Measurements from ENCODE around the gene CEP76.
"Not testable (repeated sequence)": the region's sequence is repeated elsewhere in the genome, so short reads cannot be mapped to it uniquely, and the experiment has no call there.

CEP76 gene

GRCh38 chr18:12640881-12641200 lies 61.7 kb downstream of the CEP76 start:
- no peak for DNase-seq

DNA sequence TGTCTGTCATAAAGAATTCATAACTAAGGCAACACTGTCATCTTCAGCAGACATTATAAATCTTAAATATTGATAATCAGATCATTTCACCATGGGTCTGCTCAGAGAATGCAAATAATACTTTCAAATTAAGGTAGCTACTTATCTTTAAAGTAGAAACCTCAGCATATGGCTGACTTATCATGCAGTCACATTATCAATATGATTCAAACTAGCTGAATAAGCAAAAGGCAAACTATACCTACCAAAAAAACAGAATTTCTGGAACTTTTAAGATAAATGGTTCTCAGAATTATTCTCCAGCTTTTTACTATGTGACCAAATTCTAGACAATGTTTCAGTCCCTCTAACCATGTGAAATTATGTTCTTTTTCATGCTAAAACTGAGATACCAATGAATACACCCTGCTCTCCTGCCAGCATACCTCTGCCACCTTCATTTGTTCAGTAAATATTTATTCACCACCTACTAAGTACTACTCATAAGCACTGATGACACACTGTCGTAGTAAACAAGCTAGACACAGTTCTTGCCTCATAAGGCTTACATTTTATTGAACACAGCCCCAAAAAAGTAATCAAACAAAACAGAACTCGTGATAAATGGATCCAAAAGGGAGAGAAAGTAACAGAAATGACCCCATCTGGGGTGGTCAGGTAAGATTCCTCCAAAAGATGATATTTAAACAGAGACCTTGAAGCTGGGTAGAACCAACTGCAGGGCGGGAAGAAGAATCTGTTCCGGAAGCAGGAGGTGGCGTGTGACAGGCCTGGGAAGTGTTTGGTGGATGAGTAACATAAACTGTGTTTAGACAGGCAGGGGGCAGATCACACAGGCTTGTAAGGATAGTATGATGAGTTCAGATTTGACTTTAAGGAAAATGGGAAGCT lies 62.3 kb downstream of the CEP76 start:
- DNase-seq = no peak

GRCh38 chr18:12638644-12639124 lies 63.8 kb downstream of the CEP76 start:
- no peak for DNase-seq

DNA sequence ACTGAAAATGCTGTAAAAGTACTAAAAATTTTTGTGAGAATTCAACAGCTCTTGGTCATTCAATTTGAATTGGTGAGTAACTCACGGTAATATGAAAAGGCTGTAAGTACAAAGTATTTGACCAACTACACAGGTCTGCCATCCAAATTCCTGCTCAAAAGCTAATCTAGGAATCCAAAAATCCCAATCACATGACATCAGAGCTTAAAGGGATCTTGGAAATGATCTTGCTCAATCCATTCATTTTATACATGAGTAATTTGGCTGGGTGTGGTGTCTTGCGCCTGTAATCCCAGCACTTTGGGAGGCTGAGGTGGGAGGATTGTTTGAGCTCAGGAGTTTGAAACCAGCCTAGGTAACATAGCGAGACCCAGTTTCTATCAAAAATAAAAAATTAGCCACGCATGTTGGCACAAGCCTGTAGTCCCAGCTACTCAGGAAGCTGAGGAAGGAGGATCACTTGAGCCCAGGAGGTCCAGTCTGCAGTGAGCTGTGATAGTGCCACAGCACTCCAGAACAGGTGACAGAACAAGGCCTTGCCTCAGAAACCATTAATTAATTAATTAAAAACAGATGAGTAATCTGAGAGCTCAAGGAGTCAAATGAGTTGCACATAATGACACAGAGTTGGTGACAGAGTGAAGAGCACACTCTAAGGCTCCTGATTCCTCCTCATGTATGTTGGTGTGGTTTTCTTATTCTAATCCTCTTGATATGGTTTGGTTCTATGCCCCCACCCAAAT lies 64.5 kb downstream of the CEP76 start:
- no peak for DNase-seq

GRCh38 chr18:12637393-12637792 lies 65.1 kb downstream of the CEP76 start:
- no peak for DNase-seq

- DNase-seq = no peak
Measured at GRCh38 chr18:12631831-12632477, 70.6 kb downstream of the CEP76 start.

GRCh38 chr18:12630136-12630535 lies 72.4 kb downstream of the CEP76 start:
- no peak for DNase-seq

DNA sequence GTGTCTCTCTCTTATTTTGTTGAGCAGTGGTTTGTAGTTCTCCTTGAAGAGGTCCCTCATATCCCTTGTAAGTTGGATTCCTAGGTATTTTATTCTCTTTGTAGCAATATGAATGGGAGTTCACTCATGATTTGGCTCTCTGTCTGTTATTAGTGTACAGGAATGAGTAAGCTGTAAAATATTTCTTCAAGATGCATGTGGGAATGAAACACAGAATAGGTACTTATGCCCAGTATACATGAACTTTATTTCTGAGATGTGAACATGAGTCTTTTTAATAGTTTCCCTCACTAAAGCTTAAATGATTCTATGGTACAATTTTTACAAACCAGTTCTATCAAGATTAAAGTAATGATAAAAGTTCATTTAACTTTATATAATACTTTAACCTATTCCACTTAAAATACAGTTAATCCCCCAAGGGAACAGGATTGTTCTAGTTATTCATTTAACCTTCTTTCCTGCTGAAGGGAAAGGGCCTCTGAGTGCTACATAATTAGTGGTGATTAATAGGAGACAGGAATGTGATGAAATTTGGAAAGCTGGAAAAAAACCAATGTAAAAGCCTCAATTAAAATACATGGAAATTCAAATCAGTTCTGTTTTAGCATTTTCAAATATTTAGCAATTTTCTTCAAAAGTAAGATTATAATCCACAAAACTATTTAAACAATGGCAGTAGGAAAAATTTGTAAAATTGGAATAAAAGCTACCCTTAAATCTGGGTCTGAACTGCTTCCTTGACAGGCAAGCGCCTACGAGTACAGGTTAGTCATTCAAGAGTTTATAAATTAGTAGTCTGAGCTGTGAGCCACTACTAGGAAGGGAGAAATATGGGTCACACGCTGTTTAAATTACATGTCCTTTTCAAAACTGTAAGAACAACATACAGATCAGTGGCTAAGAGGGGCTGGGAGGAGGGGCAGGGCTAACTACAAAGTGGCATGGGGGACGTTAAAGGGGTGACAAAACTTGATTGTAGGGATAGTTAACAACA lies 73.5 kb downstream of the CEP76 start:
- DNase-seq = no peak

DNA sequence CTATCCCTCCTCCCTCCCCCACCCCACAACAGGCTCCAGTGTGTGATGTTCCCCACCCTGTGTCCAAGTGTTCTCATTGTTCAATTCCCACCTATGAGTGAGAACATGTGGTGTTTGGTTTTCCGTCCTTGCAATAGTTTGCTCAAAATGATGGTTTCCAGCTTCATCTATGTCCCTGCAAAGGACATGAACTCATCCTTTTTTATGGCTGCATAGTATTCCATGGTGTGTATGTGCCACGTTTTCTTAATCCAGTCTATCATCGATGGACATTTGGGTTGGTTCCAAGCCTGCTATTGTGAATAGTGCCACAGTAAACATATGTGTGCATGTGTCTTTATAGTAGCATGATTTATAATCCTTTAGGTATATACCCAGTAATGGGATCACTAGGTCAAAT lies 75.3 kb downstream of the CEP76 start:
- DNase-seq = not testable (repeated sequence)

- no peak for DNase-seq
Measured at GRCh38 chr18:12625241-12625640, 77.3 kb downstream of the CEP76 start.

All from activated CD4-positive, alpha-beta T cell treated with anti-CD3 and anti-CD28 coated beads, Interleukin-2, amount 50 U/mL, for 4 hours (primary cell).